Measurements from ENCODE around the gene GPX8.
A peak's percentile ranks its signal among the peaks of the same experiment; 100 is the strongest.

DNA sequence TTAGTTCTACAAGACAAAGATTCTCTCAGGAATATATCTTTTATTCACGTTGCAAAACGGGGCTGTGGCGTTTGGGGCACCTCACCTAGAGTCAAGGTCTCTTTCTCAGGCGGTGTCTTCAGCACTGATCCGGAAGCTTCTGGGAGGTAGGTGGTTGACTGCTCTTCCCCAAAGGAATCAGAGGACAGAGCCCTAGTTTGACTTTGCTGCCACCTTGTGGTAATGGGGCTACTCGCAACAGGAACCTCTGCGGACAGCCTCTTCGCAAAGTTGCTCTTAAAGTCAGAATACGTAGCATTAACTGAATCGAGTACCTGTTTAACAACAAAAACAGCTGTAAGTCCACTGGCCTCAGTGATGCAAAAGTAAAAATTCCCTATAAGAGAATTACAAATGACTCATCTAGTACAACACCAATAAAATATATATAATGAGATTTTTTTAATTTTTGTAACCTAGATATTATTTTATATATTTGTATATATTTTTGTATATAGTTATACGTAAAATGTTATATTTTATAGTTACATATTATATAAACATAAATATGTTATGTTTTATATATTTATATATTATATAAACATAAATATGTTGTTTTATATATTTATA lies 13.3 kb upstream of the GPX8 start:
- no peak for TF ChIP-seq POLR2AphosphoS5 (IDR thresholded peaks at IDR 0.05; ENCODE audit: low read depth)
- TF ChIP-seq, protein P1, sequence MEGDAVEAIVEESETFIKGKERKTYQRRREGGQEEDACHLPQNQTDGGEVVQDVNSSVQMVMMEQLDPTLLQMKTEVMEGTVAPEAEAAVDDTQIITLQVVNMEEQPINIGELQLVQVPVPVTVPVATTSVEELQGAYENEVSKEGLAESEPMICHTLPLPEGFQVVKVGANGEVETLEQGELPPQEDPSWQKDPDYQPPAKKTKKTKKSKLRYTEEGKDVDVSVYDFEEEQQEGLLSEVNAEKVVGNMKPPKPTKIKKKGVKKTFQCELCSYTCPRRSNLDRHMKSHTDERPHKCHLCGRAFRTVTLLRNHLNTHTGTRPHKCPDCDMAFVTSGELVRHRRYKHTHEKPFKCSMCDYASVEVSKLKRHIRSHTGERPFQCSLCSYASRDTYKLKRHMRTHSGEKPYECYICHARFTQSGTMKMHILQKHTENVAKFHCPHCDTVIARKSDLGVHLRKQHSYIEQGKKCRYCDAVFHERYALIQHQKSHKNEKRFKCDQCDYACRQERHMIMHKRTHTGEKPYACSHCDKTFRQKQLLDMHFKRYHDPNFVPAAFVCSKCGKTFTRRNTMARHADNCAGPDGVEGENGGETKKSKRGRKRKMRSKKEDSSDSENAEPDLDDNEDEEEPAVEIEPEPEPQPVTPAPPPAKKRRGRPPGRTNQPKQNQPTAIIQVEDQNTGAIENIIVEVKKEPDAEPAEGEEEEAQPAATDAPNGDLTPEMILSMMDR (IDR thresholded peaks at IDR 0.05; ENCODE audit: insufficient read depth, low read length), result peak; percentile 63
- TF ChIP-seq GABPA (IDR thresholded peaks at IDR 0.05; ENCODE audit: low read depth), result no peak

Measured in HL-60 (cell line).